ENCODE measurements around the gene GCA.

DNA sequence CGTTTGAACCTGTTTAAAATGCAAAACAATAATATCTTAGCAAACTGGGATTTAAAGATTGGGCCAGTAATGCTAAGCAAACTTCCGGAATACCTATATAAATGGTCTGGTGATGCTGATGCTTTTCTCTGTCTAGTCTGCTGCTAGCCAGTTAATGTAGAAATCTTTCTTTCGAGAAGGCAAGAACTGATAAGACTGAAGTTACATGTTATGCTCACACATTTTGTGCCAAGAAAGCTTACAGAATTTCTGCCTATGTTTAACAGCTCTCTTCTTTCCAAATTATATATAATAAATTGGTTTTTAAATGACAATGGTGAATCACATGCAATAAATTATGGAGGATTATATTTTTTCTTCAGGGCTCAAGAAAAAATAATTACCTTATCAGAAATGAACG lies 37.9 kb downstream of the GCA start:
- TF ChIP-seq, protein P1, sequence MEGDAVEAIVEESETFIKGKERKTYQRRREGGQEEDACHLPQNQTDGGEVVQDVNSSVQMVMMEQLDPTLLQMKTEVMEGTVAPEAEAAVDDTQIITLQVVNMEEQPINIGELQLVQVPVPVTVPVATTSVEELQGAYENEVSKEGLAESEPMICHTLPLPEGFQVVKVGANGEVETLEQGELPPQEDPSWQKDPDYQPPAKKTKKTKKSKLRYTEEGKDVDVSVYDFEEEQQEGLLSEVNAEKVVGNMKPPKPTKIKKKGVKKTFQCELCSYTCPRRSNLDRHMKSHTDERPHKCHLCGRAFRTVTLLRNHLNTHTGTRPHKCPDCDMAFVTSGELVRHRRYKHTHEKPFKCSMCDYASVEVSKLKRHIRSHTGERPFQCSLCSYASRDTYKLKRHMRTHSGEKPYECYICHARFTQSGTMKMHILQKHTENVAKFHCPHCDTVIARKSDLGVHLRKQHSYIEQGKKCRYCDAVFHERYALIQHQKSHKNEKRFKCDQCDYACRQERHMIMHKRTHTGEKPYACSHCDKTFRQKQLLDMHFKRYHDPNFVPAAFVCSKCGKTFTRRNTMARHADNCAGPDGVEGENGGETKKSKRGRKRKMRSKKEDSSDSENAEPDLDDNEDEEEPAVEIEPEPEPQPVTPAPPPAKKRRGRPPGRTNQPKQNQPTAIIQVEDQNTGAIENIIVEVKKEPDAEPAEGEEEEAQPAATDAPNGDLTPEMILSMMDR (IDR thresholded peaks at IDR 0.05; ENCODE audit: insufficient read depth, low read length): no peak
- TF ChIP-seq SPI1 (IDR thresholded peaks at IDR 0.05; ENCODE audit: borderline replicate concordance, low read depth): no peak
- TF ChIP-seq REST (IDR thresholded peaks at IDR 0.05; ENCODE audit: insufficient replicate concordance, low read depth): no peak
- no peak for TF ChIP-seq POLR2AphosphoS5 (IDR thresholded peaks at IDR 0.05; ENCODE audit: low read depth)
